LNCaP clone FGC (cell line): ENCODE results near the gene MAML3.

Source experiments
- DNase-seq: peaks from one replicate; pipeline ENCODE4 v3.0.0-alpha.2; 2011; ENCODE audit warnings: low read depth
- H3K4me3 ChIP-seq: 2 replicates; pipeline ENCODE4 v1.5.1; 2011; ENCODE audit warnings: mild to moderate bottlenecking, low read depth, low read length, control low read depth
- TF ChIP-seq, protein P1 (sequence below): IDR thresholded peaks from 2 replicates; pipeline ENCODE4 v1.5.1; 2012; ENCODE audit warnings: mild to moderate bottlenecking; ENCODE audit not compliant: control insufficient read depth, insufficient read depth; ENCODE audit errors: extremely low read depth

Gene MAML3

DNA sequence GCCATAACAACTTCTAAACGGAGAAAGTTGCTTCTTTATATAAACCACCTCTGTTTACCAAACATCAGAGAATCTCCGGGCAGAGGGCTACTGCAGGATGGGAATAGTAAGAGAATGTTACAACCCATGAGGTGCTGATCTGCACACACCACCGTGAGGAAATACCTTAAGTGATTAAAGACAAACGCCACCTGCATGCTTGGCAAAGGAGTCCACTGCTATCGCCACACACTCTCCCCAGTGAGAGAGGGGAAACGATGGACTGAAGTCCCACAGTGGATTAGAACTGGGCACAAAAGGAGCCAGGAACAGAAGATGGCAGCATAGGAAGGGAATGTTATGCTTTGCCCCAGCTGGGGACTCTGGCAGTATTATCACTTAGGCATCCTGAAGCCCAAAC lies 15.6 kb downstream of the MAML3 start:
- no peak for DNase-seq
- TF ChIP-seq, protein P1, sequence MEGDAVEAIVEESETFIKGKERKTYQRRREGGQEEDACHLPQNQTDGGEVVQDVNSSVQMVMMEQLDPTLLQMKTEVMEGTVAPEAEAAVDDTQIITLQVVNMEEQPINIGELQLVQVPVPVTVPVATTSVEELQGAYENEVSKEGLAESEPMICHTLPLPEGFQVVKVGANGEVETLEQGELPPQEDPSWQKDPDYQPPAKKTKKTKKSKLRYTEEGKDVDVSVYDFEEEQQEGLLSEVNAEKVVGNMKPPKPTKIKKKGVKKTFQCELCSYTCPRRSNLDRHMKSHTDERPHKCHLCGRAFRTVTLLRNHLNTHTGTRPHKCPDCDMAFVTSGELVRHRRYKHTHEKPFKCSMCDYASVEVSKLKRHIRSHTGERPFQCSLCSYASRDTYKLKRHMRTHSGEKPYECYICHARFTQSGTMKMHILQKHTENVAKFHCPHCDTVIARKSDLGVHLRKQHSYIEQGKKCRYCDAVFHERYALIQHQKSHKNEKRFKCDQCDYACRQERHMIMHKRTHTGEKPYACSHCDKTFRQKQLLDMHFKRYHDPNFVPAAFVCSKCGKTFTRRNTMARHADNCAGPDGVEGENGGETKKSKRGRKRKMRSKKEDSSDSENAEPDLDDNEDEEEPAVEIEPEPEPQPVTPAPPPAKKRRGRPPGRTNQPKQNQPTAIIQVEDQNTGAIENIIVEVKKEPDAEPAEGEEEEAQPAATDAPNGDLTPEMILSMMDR = no peak
- no peak overlapping the region for H3K4me3 ChIP-seq

DNA sequence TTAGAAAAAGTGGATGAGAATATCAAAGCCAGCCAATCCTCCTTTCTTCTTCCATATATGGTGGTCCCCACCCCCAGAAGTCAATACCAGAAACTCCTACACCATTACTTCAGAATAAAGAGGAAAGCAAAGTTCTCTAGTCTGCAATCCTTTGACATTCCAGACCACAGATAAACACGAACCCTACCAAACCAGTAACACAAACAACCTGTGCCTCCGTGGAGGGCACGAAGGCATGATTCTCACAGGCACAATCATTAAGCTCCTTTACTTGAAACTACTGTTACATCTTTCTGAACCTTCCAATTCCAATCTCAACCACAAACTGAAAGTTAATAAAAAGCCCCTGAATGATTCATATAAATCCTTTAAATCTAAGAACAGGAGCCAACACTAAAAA lies 16.3 kb downstream of the MAML3 start:
- TF ChIP-seq, protein P1 = no peak
- no peak overlapping the region for H3K4me3 ChIP-seq

DNA sequence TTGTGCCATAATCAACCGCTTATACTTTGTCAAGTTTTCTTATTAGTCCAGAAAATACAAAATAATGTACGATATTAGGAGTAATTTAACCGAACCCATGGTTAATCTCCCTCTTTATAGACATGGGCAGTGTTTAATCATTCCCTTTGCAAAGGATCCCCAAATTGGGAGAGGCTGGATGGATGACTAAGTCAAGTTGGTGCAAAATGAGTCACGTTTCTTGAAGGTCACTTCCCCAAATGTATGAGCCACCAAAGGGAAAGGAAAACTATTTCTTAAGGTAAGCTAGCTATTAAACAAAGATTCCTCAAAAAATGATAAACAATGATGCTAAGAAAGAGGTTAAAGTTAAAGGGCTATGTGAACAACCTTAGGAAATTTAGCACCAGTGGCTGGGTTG lies 17.5 kb downstream of the MAML3 start:
- H3K4me3 ChIP-seq = no peak overlapping the region
- DNase-seq = no peak
- TF ChIP-seq, protein P1 = no peak

More for the DNA sequence above, 16.3 kb downstream of the MAML3 start:
- DNase-seq = no peak

DNA sequence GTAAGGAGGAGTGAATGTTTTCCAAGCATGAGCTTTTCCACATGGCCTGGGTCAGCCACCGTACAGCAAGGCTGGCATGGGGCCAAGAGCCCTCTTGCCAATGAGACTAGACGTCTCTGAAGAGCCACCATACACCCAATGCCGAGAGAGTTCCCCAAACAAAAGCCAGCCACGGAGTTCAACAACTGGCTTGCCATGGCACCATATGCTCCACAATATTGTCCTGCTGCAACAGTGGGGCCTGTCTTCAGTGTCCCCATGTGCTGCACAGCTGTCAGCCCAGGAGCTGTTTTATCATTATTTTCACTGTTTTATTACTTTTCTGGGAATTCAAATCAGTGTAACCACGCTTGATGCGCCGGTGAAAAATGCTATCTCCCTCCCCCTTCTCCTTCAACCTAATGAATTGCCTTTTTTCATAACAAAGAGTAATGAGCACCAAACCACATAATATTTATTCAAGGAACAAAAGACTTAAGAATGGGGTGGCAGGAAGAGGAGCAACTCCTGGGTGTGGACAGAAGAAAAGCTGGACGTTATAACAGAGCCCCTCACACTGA lies 18.4 kb downstream of the MAML3 start:
- TF ChIP-seq, protein P1 = no peak
- no peak for DNase-seq
- no peak overlapping the region for H3K4me3 ChIP-seq

DNA sequence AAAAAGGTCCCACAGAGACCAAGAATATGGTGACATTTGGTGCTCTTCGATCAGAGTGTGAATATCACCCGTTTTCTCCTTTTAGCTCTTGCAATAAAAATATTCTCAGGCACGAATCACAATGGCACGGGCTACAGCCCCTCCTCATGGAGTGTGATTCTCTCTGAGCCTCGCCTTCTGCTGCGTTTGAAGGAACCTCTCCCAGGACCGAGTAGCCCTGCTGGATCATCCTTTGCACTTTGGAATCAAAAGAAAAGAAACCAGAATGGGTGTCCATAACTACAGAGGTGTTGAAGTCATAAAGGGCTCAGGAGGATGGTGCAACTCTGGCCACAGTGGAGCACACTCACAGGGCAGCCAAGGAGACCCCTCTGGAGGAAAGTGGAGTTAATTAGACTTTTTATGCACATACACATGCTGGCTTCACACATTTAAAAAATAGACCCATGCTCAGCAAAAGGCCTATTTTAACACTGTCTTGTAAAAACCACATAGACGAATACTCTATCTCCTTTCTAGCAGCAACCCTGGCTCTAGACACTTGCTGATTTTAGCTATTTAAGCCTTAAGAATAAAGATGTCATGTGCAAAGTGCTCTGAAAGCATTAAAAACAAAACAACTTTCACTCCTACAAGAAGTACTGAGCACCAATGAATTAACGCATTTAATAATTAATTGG lies 19.1 kb downstream of the MAML3 start:
- H3K4me3 ChIP-seq = no peak overlapping the region
- TF ChIP-seq, protein P1 = no peak
- no peak for DNase-seq

DNA sequence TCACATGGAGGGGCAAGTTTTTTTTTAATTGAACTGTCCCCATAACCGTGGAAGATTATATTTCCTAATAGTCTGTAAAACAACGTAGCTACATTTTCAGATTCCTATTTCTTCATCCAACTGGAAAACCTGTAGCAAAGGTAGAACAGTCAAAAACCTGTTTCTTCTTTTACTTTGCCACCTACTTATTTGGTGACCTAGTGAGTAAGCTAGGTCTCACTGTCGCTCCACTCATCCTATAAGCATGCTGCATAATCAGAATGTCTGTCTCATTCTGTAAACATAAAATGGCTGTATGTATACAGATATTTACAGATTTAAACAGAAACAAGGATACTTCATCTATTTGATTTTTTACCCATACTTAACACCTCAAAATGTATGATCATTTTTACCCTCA lies 20.4 kb downstream of the MAML3 start:
- TF ChIP-seq, protein P1 = no peak
- no peak overlapping the region for H3K4me3 ChIP-seq
- no peak for DNase-seq

DNA sequence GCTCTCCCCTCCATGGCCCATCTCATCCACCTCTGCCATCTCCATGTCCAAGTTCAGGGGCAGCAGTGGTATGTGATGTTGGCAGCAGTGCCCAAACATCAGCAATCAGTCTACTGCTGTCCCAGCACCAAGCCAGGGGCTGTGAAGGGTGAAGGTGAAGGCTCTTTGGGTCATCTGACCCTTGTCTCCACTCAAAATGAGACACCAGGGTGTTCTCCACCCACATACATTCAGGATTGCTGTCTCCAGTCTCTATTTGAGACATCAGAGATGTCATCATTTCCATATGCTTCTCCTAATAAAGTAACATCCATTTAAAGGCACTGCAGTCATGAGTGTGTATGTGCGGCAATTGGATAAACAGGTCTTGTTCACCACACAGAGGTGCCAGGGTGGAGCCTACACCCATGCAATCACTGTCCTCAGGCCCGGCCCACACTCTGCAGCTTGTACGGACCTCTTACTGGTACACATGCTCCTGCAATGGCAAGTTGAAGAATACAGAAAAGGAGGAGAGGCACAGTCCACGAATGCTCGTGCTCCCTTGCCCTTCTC lies 22.2 kb downstream of the MAML3 start:
- H3K4me3 ChIP-seq = no peak overlapping the region
- no peak for DNase-seq
- TF ChIP-seq, protein P1 = no peak
